AML-193 (cell line): ENCODE measurements around the gene DCDC1.
A peak's percentile ranks its signal among the peaks of the same experiment; 100 is the strongest.
"Not testable (repeated sequence)": the region's sequence is repeated elsewhere in the genome, so short reads cannot be mapped to it uniquely, and the experiment has no call there.

Experiments used
- DNase-seq, 2 experiments: peaks; one replicate each; lab custom pipeline; 2025; lab: John Stamatoyannopoulos, UW

Gene DCDC1

GRCh38 chr11:31326470-31327148 lies 42.9 kb downstream of the DCDC1 start:
- no peak for DNase-seq

- no peak for DNase-seq
These were observed 44.4 kb downstream of the DCDC1 start for GRCh38 chr11:31325160-31325559.

- no peak for DNase-seq
These were observed 46.4 kb downstream of the DCDC1 start for GRCh38 chr11:31323145-31323544.

- not testable (repeated sequence) for DNase-seq
These were observed 48.0 kb downstream of the DCDC1 start for GRCh38 chr11:31321494-31321893.

- no peak for DNase-seq
These were observed 65.8 kb downstream of the DCDC1 start for GRCh38 chr11:31303644-31304180.

GRCh38 chr11:31301549-31302510 lies 67.7 kb downstream of the DCDC1 start:
- no peak for DNase-seq

GRCh38 chr11:31295308-31295707 lies 74.2 kb downstream of the DCDC1 start:
- DNase-seq: no peak

- not testable (repeated sequence) for DNase-seq
These were observed 96.0 kb downstream of the DCDC1 start for GRCh38 chr11:31273527-31273926.

GRCh38 chr11:31267720-31268119 lies 101.8 kb downstream of the DCDC1 start:
- DNase-seq: no peak

GRCh38 chr11:31264834-31265233 lies 104.7 kb downstream of the DCDC1 start:
- DNase-seq: no peak

GRCh38 chr11:31262761-31263160 lies 106.8 kb downstream of the DCDC1 start:
- DNase-seq: no peak

GRCh38 chr11:31259797-31260196 lies 109.7 kb downstream of the DCDC1 start:
- no peak for DNase-seq

GRCh38 chr11:31254415-31254814 lies 115.1 kb downstream of the DCDC1 start:
- DNase-seq: no peak

GRCh38 chr11:31248768-31249167 lies 120.8 kb downstream of the DCDC1 start:
- DNase-seq: no peak

- no peak for DNase-seq
These were observed 122.2 kb downstream of the DCDC1 start for GRCh38 chr11:31247321-31247720.

- no peak for DNase-seq
These were observed 122.9 kb downstream of the DCDC1 start for GRCh38 chr11:31246451-31247165.

- no peak for DNase-seq
These were observed 125.8 kb downstream of the DCDC1 start for GRCh38 chr11:31243706-31244105.

GRCh38 chr11:31240340-31240904 lies 129.1 kb downstream of the DCDC1 start:
- peak; percentile 31 to 33 for DNase-seq

- no peak for DNase-seq
These were observed 131.4 kb downstream of the DCDC1 start for GRCh38 chr11:31237819-31238760.

- DNase-seq: peak; percentile 14 to 20
These were observed 133.4 kb downstream of the DCDC1 start for GRCh38 chr11:31236143-31236542.

- DNase-seq: no peak
These were observed 136.1 kb downstream of the DCDC1 start for GRCh38 chr11:31233425-31233824.
